NCI-H748 treated with DMSO at 0.1 percent for 48 hours (cell line): Measurements from ENCODE around the gene PEAK1.

Experiments used
- DNase-seq: peaks from one replicate; lab custom pipeline; 2025; lab: John Stamatoyannopoulos, UW

Gene PEAK1

GRCh38 chr15:77419836-77420609 is at the start of gene PEAK1:
Gene PEAK1 (minus strand): TSS chr15:77420104. CDS start chr15:77181926, 238,178 bp downstream.
- DNase-seq, result peak; percentile 83

GRCh38 chr15:77468896-77469295 is 49.0 kb upstream of the PEAK1 start:
- DNase-seq, result no peak

- no peak for DNase-seq
These were observed 46.6 kb upstream of the PEAK1 start for GRCh38 chr15:77466521-77466920.

- DNase-seq, result no peak
These were observed 44.4 kb upstream of the PEAK1 start for GRCh38 chr15:77464129-77464865.

GRCh38 chr15:77461486-77461885 is 41.6 kb upstream of the PEAK1 start:
- no peak for DNase-seq

- DNase-seq, result no peak
These were observed 39.1 kb upstream of the PEAK1 start for GRCh38 chr15:77459031-77459430.

GRCh38 chr15:77457905-77458265 is 38.0 kb upstream of the PEAK1 start:
- no peak for DNase-seq

GRCh38 chr15:77457191-77457904 is 37.4 kb upstream of the PEAK1 start:
- DNase-seq, result no peak

GRCh38 chr15:77456746-77457145 is 36.8 kb upstream of the PEAK1 start:
- DNase-seq, result no peak

GRCh38 chr15:77455696-77456321 is 35.9 kb upstream of the PEAK1 start:
- no peak for DNase-seq

GRCh38 chr15:77454951-77455350 is 35.0 kb upstream of the PEAK1 start:
- no peak for DNase-seq

GRCh38 chr15:77454265-77454664 is 34.4 kb upstream of the PEAK1 start:
- DNase-seq, result no peak

GRCh38 chr15:77446840-77447390 is 27.0 kb upstream of the PEAK1 start:
- DNase-seq, result no peak

- no peak for DNase-seq
These were observed 20.6 kb upstream of the PEAK1 start for GRCh38 chr15:77440378-77440999.

- no peak for DNase-seq
These were observed 17.4 kb upstream of the PEAK1 start for GRCh38 chr15:77437264-77437663.

GRCh38 chr15:77436822-77437221 is 16.9 kb upstream of the PEAK1 start:
- DNase-seq, result no peak

GRCh38 chr15:77430652-77431051 is 10.7 kb upstream of the PEAK1 start:
- DNase-seq, result no peak

GRCh38 chr15:77430213-77430612 is 10.3 kb upstream of the PEAK1 start:
- no peak for DNase-seq

- no peak for DNase-seq
These were observed 7.0 kb upstream of the PEAK1 start for GRCh38 chr15:77426871-77427270.

- no peak for DNase-seq
These were observed 6.5 kb upstream of the PEAK1 start for GRCh38 chr15:77426377-77426776.

GRCh38 chr15:77425104-77425503 is 5.2 kb upstream of the PEAK1 start:
- DNase-seq, result no peak

GRCh38 chr15:77421370-77421700 is 1.4 kb upstream of the PEAK1 start:
- no peak for DNase-seq
